ENCODE results near the gene MOK.

- TF ChIP-seq POLR2A (IDR thresholded peaks at IDR 0.05) (peak; percentile 29), CTCF (IDR thresholded peaks at IDR 0.05) (no peak)
These were observed at the start of gene MOK for GRCh38 chr14:102304611-102305506.
